GM21367 (cell line): ENCODE results near the gene AHNAK2.
"Not testable (repeated sequence)": the region's sequence is repeated elsewhere in the genome, so short reads cannot be mapped to it uniquely, and the experiment has no call there.

ENCODE experiments used
- ATAC-seq: cut with Tn5 transposase; IDR thresholded peaks from one replicate; pipeline ENCODE4 v1.9.1; 2021; ENCODE audit not compliant: unreplicated experiment

AHNAK2 gene

GRCh38 chr14:104900639-104901512 is 77.3 kb downstream of the AHNAK2 start:
- ATAC-seq, result no peak

- no peak for ATAC-seq
Observed at GRCh38 chr14:104899781-104900180, 78.4 kb downstream of the AHNAK2 start.

- no peak for ATAC-seq
Observed at GRCh38 chr14:104898870-104899510, 79.2 kb downstream of the AHNAK2 start.

DNA sequence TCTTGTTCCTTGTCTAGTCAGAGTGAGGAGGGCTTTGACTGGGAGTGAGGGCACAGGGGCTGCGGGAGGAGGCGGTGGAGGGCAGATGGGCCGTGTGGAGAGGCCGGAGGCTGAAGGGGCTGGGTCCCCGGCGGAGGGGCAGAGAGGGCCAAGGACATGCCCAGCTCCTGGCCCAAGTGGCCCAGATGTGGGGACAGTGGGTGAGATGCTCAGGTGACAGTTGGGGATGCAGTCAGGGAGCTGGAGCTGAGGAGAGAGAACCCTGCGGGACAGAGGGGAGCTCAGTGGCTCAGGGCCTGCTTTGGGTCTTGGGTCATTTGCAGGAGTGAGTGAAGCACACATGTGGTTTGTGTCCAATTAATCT is 80.0 kb downstream of the AHNAK2 start:
- no peak for ATAC-seq

GRCh38 chr14:104897330-104898194 is 80.6 kb downstream of the AHNAK2 start:
- ATAC-seq, result no peak

DNA sequence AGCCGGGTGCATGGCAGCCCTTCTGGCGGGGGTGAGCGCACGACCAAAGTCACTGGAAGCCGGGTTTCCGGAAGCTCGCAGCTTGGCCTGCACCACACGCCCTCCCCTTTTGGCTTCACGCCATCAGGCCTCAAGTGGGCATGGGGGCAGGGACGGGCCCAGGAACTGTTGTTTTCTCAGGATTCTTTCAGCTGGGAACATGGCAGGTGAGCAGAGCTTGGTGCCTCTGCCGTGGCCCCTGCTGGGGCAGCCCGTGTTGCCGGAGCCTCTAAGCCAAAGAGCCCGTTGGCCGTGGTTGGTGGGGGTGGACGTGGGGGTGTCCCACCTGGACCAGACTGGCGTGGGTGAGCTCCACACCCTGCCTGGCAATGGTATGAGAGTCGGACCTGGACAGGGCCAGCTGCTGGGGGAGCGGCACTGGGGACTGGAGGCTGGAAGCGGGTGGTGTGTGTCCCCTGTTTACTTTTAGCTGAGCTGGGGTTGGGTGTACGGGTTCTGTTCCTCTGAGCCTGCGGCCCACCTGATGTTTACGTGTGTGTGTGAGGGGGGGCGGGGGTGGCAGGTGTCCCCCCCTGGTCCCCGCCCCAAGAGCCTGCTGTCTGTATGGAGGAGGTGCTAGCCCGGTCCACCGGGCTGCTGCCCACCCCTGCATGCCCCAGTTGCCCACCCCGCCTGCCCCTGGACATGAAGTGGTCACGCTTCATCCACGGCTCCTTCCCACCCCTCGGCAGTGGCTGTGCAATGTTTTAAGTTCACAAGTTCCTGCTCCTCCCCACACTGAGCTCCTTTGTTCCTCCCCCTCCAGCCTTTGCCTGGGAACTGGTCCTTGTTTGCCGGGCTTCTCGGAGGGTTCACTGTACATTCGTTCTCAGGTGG is 82.2 kb downstream of the AHNAK2 start:
- no peak for ATAC-seq

DNA sequence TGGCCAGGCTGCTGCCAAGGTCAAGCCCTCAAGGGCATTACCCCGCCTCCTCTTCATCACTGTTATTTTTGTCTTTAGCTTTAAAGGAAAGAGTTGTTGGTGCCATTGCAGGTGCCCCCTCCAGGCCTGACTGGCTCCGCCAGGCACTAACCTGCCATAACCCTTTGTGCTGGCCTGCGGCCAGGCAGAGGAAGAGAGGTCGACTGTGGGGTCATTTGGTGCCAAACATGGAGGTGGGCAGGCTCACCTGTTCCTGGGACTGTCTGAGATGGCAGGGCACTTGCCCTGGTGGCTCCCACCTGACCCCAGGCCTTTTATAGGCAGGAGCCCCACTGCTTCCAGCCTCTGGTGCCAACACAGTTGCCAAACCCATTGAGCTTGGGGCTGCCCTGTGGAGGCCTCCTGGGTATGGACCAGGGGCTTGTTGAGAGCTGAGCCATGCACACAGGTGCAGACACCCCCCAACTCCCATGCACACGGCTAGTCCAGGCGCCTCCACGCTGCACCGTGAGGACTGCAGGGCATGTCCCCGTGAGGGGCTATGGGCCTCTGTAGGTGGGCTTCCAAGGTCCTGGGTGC is 82.9 kb downstream of the AHNAK2 start:
- ATAC-seq, result no peak

DNA sequence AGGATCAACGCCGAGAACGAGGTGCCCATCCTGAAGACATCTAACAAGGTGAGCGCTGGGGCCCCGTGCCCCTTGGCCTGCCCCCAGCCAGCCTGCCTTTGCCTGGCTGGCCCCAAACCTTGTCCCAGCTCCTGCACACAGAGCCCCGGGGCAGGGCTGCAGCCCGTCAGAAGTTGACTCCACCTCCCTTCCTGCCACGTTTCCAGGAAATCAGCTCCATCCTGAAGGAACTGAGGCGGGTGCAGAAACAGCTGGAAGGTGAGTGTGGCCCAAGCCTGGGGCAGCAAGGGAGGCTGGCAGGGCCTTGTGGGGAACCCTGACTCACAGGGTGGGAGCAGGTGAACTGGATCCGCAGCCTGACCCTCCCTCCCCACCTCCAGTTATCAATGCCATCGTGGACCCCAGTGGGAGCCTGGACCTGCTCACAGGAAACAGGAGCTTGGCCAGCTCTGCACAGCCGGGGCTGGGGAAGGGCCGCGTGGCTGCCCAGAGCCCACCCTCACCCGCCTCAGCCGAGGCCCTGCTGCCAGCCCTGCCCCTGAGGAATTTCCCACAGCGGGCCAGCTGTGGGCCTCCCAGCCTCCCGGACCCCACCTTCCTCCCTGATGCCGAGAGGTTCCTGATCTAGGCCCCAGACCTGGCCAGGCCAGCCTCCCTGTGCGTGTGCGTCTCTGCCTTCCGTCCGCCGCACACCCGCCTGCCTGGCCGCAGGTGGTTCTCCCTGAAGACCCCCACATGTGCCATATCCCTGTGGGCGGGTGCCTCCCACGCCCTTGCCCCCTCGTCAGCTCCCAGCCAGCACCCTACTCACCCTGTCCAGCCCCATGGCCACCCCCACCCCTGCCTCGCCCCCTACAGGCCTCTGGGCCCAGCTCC is 83.6 kb downstream of the AHNAK2 start:
- ATAC-seq, result no peak

- no peak for ATAC-seq
Observed at GRCh38 chr14:104893435-104894207, 84.6 kb downstream of the AHNAK2 start.

- no peak for ATAC-seq
Observed at GRCh38 chr14:104892531-104893434, 85.4 kb downstream of the AHNAK2 start.

- no peak for ATAC-seq
Observed at GRCh38 chr14:104891664-104892530, 86.3 kb downstream of the AHNAK2 start.

DNA sequence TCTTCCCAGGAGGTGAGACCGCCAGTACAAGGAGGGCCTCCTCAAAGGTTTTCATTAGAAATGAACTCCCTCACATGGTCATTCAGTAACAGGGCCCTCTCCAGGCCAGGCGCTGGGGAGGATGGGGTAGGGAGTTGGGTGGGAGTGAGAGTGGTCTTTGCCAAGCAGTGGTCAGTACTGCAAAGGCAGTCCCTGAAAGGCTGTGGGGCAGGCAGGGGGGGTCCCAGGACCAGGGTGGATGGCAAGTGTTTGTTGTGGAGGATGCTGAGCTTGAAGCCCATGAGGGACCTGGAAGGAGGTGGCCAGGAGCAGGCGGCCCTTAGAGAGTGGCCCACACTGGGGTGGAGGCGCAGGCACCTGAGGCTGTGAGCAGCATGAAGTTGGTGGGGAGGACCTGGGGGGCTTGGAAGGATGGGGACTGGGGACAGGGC is 87.0 kb downstream of the AHNAK2 start:
- no peak for ATAC-seq

- ATAC-seq, result not testable (repeated sequence)
Observed at GRCh38 chr14:104890292-104890691, 87.9 kb downstream of the AHNAK2 start.

GRCh38 chr14:104889375-104889757 is 88.8 kb downstream of the AHNAK2 start:
- no peak for ATAC-seq

GRCh38 chr14:104888489-104889374 is 89.4 kb downstream of the AHNAK2 start:
- ATAC-seq, result no peak
